HG02759 (cell line): ENCODE data around the gene SNN.
A peak's percentile ranks its signal among the peaks of the same experiment; 100 is the strongest.

Experiments
- ATAC-seq: cut with Tn5 transposase; IDR thresholded peaks from one replicate; pipeline ENCODE4 v1.9.1; 2021; ENCODE audit warnings: mild to moderate bottlenecking, moderate library complexity; ENCODE audit not compliant: unreplicated experiment

SNN gene

DNA sequence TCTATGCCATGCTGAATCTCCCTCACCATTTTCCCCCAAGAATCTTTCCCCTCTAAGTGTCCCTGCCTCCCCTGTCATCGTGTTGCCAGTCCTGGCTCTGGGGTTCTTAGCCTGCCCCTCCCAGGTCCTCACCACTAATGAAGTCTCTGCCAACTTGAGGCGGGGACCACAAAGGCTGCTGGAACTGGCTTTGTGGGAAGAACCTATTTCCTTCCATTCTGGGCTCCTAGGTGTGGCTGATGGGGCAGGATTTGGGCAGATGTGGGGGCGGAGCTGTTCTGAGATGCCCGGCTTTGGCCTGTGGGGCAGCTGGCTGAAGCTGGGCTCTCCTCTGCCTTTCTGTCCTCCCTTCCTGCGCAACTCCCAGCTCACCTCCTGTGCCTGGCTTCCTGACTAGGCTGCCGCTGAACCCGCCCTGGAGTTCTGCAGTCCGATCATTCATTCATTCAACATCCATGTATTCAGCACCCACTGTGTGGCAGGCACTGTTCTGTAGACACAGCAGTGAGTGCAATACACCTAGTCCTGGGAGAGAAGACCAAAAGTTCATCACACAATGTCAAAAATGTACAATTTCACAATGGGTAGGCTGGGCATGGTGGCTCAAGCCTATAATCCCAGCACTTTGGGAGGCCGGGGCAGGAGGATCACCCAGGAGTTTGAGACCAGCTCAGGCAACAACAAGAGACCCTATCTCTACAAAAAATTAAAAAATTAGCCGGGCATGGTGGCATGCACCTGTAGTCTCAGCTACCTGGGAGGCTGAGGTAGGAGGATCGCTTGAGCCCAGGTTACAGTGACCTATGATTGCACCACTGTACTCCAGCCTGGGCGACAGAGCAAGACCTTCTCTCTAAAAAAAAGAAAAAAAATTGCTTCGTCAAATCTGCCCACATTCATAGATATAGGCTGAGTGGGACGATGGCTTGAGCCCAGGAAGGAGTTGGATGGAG, 1.9 kb upstream of the SNN start:
- no peak for ATAC-seq

- ATAC-seq, result no peak
Observed at GRCh38 chr16:11667221-11667823, 933 bp upstream of the SNN start.

GRCh38 chr16:11668623-11669379, 546 bp downstream of the SNN start:
- ATAC-seq, result peak; percentile 2

GRCh38 chr16:11669380-11670146, 1.3 kb downstream of the SNN start:
- no peak for ATAC-seq

GRCh38 chr16:11670171-11671131, 2.2 kb downstream of the SNN start:
- ATAC-seq, result peak; percentile 34

- no peak for ATAC-seq
Observed at GRCh38 chr16:11671271-11671670, 3.0 kb downstream of the SNN start.

GRCh38 chr16:11671676-11672075, 3.4 kb downstream of the SNN start:
- no peak for ATAC-seq

- no peak for ATAC-seq
Observed at GRCh38 chr16:11672206-11673090, 4.2 kb downstream of the SNN start.

DNA sequence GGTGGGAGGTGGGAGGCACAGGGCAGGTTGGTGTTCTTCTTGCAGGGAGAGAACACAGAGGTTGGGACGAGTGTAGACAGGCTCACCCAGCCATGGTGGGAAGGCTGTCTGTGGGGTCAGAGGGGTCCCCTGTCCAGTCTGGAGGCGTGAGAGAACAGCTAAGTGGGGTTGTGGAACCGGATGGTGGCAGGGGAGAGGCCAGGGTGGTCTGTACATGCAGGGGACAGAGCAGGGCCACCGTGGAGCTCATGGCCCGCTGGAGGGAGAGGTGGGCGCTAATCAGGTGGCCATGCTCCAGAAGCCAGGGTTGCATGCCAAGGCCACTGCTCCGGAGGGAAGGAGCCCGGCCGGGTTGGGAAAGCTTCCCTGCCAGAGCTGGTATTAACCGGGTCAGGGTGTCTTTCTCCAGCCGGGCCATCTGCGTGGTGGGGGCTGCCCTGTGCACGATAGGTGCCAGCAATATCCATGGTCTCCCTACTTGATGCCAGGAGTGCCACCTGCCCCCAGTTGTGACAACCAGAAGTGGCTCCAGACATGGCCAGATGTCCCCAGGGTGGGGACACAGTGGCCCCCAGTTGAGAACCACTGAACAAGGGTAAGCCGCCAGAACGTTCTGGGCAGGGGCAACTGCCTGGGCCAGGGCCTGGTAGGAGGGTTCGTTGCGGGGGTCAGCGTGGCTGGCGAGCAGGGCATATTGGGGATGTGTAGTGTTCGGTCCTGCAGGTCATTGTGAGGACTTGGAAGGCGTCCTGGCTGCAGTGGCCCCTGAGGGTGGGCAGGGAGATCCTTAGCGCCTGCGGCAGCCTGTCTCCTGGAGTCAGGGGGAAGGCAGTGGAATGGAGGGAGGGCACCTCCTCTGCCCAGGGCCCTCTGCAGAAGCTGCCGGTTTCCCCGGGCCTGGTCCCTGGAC, 5.1 kb downstream of the SNN start:
- no peak for ATAC-seq

DNA sequence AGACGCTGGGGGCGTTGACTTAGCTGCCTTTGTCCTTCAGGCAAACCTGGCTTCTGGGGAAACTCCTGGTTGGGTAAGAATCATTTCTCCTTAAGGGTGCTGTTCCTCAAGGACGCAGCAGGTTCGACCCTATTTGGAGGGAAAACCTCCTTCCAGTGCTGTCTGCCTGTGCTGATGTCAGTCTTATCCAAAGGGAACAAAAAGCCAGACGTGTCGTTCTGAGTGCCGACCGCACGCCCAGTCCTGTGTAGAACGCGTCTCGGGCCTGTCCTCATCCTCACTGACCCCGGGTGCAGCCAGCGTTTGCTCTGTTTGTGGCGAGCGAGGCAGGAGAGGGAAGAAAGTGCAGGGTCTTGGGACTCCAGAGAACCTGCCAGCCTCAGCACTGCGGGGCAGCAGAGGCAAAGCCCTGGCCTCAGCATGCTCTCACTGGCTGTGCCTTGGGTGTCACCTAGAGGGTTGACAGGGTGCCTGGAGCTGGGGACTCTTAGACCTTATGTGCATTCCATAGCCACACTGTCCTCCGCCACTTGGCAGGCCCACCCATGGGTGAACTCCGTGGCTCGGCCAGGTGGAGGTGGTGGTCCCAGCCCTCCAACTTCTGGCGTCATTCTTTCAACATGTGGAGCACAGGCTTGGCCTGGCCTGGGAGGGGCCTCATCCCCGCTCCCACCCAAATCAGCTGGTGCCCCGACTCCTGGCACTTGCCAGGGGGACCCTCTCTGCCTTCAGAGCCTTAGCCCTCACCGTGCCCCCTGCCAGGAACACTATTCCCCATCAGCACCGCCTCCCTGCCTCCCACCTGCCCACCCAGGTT, 6.0 kb downstream of the SNN start:
- no peak for ATAC-seq

DNA sequence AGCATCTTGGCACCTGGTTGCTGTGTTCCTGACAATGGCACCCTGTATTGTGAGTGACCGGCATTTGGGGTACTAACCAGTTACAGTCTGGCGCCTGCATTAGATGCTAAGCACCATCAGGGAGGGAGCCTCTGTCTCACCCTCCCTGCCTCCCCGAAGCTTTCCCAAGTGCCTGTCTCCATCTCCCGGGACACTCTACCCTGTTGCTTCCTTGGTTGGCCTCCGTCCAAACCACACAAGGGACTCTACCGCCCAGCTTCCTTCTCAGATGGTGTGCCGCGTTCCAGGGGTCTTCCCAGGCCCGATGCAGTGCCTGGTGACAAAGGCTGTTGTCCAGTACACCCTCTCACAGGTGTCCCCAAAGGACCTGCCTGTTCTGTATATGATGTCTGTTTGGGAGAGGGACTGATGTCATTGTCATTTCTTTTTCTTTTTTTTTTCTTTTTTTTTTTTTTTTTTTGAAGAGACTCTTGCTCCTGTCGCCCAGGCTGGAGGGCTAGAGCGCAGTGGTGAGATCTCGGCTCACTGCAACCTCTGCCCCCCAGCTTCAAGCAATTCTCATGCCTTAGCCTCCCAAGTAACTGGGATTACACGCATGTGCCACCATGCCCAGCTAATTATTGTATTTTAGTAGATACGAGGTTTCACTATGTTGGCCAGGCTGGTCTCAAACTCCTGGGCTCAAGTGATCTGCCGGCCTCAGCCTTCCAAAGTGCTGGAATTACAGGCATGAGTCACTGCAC, 6.7 kb downstream of the SNN start:
- ATAC-seq, result no peak

GRCh38 chr16:11675561-11676511, 7.6 kb downstream of the SNN start:
- ATAC-seq, result no peak

DNA sequence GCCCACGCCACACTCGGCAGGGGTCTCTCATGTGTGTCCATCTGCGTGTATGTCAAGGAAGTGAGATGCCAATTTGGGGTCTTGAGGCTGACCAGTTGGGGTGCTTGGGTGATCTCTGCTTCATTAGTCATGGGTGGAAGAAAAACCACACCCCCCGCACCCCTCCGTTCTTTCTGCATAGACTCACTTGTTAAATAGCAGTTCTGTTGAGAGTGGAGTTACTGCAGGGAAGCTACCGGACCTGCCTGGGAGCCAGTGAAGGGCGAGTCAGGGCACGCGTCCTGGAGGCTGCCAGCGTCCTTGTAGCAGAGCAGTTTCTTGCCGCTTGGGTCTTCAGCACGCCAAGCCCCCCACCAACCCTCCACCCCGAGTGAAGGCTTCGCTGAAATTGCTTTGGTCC, 8.5 kb downstream of the SNN start:
- ATAC-seq, result no peak

DNA sequence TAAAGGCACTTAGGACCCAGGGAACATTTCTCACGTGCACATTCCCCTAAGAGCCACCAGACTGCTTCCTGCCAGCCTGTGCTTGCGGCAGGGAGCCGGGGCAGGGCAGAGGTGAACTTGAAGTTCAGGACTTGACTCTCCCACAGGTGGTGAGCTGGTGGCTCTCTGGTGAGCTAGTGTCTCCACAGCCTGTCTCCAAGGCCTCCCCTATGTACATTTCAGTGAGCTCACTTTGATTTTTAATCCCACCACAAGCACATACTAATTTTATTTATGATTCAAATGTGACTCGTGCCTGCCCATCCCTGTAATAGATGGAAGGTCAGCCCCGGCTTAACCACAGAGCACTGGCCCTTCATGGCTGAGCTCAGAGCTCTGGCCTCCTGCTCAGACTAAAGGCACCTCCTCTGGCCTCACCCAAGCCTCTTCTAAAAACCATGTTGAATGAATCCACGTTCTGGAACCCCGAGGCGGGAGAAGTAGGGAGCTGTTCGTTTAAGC, 9.2 kb downstream of the SNN start:
- no peak for ATAC-seq
